Astrocyte of the cerebellum (primary cell): ENCODE data around the gene ZNF358.
A peak's percentile ranks its signal among the peaks of the same experiment; 100 is the strongest.

Experiments used
- DNase-seq: peaks from one replicate; pipeline ENCODE4 v3.0.0-alpha.2; 2011; ENCODE audit warnings: low read depth
- H3K4me3 ChIP-seq: 2 replicates; pipeline ENCODE4 v1.5.1; 2011; ENCODE audit warnings: mild to moderate bottlenecking, low read depth, low read length, moderate library complexity
- CTCF ChIP-seq: IDR thresholded peaks from 2 replicates; pipeline ENCODE4 v1.5.1; 2012; ENCODE audit warnings: low read length, low read depth, moderate library complexity, mild to moderate bottlenecking; ENCODE audit errors: missing control alignments
- in situ Hi-C: cut with HindIII; loops from 2 replicates; pipeline ENCODE4 v1.10.0; 2017; ENCODE audit warnings: low sequenced_read_pairs

The ZNF358 gene

GRCh38 chr19:7527516-7528191 lies 11.8 kb downstream of the ZNF358 start:
- no peak for TF ChIP-seq CTCF
- no peak overlapping the region for H3K4me3 ChIP-seq
- in situ Hi-C loops = no loop called here
- no peak for DNase-seq

- no peak for DNase-seq
- no peak for TF ChIP-seq CTCF
- no peak overlapping the region for H3K4me3 ChIP-seq
- in situ Hi-C loops = no loop called here
These were observed 12.3 kb downstream of the ZNF358 start for GRCh38 chr19:7528192-7528519.

- in situ Hi-C loops = no loop called here
- no peak for DNase-seq
- no peak overlapping the region for H3K4me3 ChIP-seq
- no peak for TF ChIP-seq CTCF
These were observed 12.8 kb downstream of the ZNF358 start for GRCh38 chr19:7528522-7529245.

GRCh38 chr19:7529246-7529600 lies 13.3 kb downstream of the ZNF358 start:
- no peak overlapping the region for H3K4me3 ChIP-seq
- no peak for DNase-seq
- in situ Hi-C loops = no loop called here
- no peak for TF ChIP-seq CTCF

GRCh38 chr19:7529610-7530490 lies 13.9 kb downstream of the ZNF358 start:
- in situ Hi-C loops = no loop called here
- no peak for TF ChIP-seq CTCF
- H3K4me3 ChIP-seq = no peak overlapping the region
- DNase-seq = no peak

GRCh38 chr19:7533281-7533885 lies 17.5 kb downstream of the ZNF358 start:
- no peak for DNase-seq

More at GRCh38 chr19:7533281-7533885, 17.5 kb downstream of the ZNF358 start:
- in situ Hi-C loops = no loop called here
- peak overlapping the region; percentile 91 for H3K4me3 ChIP-seq
- no peak for TF ChIP-seq CTCF
